NCI-H2227 (cell line): ENCODE results near the gene RIC3.
A peak's percentile ranks its signal among the peaks of the same experiment; 100 is the strongest.

Experiments
- DNase-seq: peaks from one replicate; lab custom pipeline; 2025; ENCODE audit not compliant: unreplicated experiment; lab: John Stamatoyannopoulos, UW

Gene RIC3

DNA sequence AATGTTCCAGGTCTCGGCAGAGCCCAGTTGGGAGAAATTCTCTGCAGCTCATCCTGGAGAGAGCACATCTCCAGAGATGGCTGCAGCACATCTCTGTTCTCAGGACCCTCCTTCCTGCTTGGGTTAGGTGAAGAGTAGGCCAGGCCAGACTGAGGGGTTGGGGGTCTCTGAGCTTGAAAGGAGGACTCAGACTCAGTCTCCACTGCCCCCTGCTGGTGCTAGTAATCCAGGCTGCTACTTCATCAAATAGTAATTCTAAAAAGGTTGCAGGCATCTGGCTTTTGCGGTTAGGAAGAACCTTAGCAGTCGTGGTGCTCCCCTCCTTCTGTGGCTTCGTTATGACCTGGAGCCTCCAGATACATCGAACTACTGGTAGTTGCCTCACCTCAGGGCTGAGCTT is 78.1 kb downstream of the RIC3 start:
- peak; percentile 70 for DNase-seq

DNA sequence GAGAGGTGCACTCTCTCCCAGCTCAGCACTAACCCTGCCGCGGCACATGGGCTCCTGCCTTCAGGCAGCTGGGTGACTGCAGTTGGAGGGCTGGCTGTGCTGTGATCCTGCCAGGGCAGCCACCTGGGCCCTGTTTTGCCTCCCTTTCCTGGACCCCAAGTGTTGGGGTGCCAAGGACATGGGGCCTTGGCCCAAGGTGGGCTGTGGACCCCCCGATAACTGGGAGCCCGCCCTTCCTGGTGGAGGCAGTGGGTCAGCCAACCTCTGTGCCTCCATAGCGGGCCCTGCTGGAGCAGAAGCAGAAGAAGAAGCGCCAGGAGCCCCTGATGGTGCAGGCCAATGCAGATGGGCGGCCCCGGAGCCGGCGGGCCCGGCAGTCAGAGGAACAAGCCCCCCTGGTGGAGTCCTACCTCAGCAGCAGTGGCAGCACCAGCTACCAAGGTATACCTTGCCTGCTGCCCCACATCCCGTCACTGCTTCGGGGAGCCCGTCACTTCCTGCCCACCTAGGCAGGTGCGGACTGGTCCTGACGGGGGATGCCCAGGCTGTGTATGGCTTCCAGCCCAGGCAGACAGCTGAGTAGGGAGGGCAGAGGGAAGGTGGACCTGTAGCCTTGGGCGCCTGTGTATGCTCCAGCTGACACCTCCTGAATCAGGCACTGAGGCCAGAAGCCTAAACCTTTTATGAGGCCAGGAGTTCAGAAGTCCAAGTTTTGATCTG is 78.9 kb downstream of the RIC3 start:
- no peak for DNase-seq

DNA sequence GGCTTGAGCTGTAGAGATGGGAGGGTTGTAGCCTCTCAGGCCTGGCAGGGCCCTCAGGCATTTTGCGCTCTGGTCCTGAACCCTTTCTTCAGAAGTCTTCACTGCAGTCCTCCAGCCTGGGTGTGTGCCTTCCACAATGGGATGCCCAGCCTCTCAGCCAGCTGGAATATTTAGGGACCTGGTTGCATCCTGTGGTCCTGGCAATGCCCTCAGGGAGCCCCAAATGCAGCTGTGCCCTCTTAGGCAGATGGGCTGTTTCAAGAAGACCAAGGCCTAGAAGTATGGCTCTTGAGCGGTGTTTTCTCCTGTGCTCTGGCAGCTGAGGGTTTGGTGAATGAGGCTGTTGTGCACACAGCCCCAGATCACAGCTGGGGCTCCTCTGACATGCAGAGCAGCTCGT is 81.1 kb downstream of the RIC3 start:
- no peak for DNase-seq

DNA sequence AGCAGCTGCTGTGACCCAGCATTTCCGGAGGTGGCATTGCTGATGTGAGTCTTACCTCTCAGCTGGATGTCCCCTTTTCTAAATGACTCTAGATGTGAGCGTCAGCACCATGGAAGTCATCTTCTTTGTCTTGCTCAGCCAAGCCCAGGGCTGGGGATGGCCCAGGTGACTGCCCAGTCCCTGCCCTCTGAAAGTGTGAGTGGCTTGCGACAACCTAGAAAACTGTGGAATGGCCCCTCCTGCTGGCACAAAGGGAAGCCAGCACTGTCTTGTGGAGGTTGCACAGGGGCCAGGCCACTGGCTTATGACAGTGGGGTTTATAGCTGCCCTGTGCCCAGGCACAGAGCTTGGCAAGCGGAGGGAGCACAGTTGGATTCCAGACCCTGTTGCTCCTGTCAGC is 81.6 kb downstream of the RIC3 start:
- DNase-seq, result peak; percentile 9

DNA sequence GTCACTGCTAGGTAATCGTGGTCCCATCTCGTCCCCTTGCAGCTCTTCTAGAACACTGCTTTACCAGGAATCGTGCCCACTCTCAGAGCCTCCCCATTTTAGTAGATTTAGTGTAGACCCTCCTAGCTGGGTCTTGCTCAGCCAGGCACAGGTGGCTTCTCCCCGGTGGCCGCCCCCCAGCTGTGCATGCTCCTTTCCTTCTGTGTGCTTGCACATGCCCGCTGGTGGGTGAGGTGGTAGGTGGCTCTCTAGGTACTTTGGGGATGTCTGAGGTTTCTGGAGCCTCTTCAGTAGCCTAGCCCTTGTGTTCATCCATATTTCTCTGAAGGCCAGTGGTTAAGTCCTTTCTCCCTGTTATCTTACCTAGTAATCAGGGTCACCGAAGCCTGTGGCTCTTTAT is 82.3 kb downstream of the RIC3 start:
- DNase-seq, result no peak

DNA sequence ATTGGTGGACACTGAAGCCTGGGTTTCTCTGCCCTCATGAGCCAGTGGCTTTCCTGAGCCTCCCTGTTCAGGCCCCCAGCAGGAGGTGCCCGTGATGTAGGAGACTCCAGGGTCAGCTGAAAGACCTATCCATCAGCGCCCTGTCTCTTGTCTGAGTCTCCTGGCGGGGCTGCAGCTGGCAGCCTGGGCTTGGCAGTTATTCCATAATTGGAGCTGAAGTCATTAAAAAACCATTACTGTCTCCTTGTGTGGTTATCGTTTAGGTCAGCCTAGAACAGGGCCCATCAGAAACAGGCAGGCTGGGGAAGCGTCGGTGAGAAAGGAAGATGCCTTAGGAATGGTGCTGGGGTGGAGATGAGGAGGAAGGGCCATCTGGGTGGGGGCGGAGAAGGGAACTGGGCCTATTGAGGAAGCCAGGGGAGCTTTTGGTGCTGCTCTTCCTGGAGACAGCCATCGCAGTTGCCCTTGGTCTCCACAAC is 82.8 kb downstream of the RIC3 start:
- peak; percentile 86 for DNase-seq

DNA sequence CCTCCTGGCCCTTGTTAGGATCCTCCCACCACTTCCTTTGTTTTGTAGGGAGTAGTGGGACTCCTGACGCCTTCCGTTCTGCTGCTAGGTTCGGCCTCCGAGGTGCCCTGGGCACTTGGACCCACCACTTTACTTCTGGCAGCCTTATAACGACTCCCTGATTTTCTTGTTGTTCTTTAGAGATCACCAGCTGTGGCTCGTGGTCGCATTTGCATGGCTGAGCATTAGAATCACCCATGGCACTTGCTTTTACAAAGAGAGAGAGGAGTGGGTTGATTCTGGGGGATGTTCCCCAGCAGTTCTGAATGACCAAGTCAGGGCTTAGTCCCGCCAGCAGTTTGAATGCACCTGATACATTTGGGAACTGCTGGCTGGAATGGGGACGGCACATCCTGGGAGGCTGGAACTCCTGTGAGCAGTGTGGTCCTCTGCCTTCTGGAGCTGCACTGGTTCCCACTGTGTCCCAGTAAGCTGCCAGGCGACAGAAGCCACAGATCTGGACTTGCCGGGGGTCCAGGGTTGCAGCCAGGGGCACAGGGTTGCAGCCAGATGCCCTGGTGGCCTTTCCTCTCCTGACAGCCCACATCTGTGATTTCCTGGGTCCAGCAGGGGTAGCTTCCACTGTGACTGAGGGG is 83.7 kb downstream of the RIC3 start:
- DNase-seq, result no peak

DNA sequence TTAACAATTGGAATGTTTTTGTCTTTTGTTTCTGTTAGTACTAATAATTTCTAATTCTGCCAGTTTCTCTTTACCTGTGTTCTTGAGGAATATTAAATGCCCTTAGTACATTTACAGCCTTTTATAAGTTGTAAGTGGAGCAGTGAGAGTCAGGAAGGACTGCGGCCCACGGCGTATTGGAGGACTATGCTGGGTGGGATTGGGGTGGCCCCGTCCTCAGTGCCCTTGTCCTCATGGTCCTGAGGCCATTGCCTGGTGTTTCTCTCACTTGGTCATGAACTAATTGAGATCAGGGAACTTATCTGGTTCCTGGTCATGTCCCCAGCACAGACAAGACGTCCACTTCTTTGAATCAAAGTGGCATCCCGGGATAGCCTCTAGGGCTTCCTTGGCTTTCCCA is 84.5 kb downstream of the RIC3 start:
- no peak for DNase-seq

DNA sequence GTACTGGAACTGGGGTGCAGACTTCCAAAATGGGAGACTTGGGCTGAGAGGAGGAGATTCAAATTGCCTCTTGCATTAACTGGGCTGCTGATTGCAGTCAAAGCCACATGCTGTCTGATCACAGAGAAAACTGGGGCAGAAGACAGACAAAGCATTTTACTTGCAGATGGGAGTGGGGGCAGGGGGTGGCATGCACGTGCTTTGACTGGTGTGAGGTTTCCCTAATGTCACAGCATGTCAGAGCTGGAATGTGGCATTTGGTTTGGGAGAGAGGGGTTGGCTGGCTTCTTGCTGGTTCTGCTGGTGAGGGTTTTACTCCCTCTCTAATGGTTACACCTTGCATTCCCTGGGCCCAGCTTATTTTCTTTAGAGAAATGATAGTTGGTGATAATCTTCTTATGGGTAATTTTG is 84.9 kb downstream of the RIC3 start:
- no peak for DNase-seq

DNA sequence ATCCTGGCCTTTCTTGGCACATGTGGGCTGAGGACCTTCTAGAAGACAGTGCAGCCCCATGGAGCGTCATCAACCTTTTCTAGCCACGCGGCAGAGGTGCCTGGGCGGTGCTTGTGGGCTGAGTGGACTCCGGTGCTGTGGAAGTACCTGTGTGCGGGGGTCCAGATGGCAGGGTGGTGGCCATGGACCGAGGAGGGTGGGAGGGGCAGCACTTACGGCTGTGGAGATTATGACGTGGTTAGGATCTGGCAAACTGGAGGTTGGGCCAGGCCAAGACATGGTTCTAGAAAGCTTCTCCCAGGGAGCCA is 85.8 kb downstream of the RIC3 start:
- no peak for DNase-seq

DNA sequence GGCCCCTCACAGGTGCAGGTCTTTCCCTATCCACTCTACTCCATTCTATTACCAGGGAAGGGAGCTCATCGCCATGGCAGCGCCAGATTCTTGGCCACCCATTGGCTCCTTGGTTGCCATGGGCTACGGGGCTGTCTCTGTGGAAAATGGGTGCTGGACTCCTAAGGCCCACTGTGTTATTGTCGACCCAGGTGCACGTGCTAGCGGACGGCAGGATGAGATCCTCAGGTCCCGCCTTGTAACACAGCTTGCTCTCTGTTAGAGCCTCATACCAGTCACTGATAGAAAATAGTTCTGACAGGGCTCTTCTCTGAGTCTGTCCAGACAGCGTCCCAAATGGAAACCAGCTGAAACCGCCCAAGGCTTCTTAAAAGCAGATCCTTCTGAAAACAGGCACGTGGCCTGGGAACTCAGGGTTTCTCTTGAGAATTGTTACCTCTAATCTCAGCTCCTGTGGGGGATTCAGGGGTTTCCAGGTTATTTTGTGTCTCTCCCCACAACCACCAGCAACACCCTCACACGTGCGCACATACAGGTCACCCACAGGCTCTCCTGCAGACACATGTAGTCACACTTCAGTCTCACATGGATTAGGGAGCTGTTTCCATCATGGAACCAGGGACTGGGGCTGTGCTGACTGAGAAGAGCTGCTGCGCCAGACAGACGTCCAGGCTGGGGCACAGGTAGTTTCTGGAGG is 86.3 kb downstream of the RIC3 start:
- peak; percentile 79 for DNase-seq

DNA sequence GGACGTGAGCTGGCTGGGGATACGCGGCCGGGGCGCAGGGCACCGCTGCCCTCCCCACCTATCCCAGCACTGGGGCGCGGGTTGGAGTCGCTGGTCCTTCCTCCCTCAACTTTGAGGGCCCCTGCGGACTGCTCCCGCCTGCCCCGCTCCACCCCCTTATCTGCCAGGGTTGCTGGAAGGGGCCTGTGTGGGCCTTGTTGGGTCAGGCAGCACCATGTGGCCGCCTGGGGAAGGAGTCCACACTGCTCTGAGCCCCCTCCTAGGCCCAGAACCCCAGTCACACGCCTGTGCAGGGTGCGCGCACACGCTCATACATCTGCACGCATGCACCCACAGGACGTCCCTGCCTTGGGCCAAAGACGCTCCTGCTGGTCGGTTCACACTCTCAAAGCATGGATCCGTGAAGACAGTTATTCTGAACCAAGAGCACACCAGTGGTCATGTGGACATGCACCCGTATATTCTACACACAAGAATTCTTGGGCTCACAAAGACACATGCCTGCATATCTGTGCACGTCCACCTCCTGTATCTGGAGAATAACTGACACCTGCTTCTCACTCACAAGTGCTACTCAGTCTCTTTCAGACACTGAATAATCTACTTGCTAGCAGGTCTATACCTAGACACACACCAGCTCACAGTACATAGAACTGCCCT is 87.1 kb downstream of the RIC3 start:
- peak; percentile 45 for DNase-seq

DNA sequence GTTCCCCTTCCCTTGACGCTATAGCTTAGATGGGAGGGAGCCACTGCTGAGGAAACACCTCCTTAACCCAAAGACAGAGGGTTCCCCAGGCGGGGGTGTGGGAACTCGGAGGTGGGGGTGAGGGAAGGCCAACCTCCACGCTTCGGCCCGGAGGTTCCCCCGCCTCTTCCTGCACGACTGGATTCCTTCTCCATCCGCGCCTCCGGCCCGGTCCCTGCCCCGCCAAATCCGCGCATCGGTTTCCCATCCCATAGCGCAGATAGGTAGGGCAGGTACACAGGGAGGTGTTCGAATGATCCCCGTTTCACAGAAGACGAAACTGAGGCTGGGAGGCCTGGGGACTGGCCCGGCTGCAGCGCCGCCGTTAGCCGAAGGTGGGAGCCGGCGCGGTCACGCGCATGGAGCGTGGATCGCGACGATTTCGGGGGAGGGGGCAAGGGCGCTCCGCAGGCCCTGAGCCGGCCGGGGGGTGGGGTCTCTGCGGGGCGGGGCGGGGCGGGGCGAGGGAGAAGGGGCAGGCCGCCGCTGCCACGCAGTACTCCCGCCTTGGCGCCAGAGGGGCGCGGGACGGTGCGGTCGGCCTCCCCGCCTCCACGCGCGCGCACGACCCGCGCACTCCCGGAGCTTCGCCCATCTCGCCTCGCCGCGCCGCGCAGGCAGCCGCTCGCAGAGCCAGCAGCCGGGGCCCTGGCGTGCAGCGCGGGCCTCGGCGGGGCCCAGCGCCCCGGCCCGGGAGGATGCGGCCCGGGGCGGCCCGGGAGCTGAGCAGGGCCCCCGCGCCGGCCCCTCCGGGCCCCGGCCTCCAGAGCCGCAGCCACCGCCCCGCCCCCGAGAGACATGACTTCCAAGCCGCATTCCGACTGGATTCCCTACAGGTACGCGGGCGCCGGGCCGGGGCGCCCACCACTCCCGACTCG is 87.9 kb downstream of the RIC3 start, which contains the start of gene TUB:
TUB (plus strand) TSS at position 538 of the 917 bp plus-strand sequence; CDS start at position 838, 300 bp downstream.
- peak; percentile 79 for DNase-seq

DNA sequence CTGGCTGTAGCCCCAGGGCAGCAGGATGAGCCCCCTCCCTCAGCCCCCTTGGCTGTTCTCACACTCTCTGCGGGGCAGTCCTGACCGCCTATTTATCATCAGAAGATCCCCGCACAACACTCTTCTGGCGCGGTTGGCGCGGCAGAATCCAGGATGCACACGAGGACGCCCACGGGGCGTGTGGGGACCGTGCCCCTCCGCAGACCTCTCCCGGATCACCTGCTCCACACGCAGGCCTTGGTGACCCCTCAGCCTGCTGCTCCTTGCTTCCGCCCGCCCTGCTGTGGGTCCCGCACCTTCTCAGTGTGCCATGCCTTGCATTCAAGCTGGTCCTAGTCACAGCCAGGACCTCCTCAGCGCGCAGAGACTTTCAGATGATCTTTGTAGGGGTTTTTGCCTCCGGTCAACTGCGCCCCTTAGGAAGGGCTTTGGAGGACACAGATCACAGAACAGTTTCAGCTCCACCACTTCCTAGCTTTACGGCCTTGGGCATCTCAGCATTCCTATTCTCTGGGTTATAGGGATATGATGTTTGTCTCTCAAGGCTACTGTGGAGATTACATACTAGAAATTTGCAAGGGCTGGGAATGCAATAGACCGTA is 88.7 kb downstream of the RIC3 start:
- peak; percentile 43 for DNase-seq

DNA sequence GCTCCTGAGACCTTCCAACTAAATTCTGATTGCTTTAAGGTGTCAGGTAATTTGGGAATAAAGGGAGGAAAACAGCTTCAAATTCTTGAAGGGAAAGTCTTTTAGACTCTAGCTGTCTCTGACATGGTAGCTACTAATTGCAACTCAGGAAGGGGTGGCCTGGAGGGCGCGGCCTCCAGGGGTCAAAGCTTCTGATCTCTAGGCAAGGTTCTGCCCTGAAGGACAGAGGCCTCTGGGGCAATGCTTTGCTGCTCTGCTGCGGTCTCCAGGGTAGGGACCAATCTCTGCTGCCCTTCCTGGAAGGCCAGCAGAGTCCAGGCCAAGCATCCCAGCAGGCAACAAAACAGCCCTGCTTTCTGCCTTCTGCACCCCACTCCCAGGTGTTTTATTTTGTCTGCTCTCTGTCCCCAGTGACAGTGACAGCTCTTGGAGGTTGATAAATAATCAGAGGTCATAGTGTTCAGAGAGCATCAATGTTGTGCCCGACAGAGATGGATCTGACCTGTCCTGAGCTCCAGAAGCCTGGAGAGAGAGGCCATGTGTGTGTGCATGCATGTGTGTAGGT is 89.6 kb downstream of the RIC3 start:
- no peak for DNase-seq

DNA sequence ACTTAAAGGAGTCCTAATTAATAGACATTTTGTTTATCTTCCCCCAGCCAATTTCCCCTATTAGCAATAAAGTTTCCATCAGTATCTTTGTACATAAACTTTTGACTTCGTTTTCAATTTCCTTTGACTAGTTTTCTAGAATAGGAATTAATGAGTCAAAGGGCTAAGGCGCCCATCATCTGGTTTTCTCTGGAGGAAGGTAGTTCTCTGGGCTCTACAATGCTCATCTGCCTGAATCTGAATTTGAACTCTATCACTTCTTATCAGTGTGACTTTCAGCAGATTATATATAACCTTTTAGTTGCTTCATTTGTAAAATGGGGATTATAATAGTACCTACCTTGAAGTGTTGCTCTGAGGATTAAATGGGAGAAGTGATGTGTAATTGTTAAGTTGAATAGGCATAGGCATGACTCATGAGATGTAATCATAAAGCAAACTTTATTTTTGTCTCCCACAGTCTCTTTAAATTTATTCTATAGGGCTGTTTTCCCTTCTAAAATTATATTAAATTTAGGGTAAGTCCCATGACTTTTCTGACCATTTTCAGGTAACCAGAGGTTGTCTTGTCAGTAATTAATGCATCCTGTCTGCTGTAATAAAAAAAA is 93.6 kb downstream of the RIC3 start:
- no peak for DNase-seq

DNA sequence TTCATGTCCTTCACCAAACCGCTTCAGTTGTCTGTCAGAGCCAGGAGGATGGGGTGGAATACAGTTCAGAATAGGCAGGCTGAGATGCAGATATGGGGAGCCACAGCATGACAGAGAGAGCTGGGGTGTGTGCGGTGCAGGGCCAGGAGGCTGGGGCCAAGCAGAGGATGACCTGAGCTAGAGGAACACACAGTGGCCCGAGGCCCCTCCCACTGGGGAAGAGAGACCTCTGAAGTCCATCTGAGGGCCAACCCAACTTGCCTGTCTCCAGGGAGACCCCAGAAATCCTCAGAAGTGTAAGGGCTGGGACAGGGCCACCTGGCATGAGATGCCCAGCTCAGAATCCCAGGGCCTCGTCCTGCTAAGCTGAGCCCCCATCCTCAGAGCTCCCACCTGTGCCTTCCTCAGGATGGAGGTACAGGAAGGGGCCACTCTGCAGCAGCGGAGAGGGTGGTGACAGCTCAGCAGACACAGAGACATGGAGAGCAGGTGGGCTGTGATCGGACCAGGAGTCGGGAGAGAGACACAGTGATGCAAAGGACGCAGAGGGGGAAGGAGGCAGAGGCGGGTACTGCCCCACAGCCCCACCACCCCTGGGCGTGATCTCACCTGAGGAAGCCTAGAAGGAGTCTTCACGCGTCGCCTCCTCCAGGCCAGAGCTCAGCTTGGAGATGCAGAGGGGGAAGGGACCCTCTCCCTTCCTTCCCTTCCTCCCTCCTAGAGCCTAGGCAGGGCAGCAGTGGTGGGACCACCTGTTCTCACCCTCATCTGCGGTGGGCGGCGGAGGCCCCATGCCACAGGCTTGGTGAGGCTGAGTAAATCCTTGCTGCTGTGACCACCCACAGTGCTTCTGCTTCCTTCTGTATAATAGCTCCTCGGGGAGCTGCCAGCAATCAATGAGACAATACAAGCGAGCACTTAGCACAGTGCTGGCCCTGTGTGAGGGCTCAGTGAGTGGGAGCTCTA is 96.9 kb downstream of the RIC3 start:
- DNase-seq, result no peak

DNA sequence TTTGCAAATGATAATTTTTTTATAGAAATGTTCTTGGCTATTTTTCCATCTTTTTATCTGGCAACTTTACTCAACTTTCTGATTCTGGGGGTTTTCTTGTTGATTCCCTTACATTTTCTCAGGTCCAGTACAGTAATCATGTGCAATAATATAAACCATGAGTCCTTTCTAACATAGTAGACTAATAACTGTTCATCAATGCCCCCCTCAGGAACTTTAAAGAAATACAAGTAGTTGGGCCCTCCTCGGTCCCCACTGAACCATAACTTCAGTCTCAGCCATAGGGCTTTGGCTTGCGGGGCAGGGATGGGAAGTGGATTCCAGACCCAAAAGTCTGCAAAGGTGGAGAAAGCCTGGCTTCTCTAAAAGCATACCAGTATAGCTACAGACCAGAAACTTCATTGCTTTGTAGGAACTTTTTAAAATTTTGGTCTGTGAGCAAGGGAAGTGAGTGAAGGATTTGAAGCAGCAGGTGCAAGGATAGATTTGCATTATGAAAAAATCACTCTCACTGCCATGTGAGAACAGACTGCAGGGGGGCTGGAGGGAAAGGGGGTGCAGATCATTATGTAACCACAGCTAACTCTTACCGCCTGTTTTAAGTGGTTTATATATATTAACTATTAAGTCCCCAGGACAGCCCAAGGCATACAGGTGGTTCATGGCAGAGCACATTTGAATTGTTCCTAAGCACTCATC is 98.3 kb downstream of the RIC3 start:
- peak; percentile 49 for DNase-seq
